Kidney (tissue), 14 donors: Measurements from ENCODE around the gene HNRNPH3. TPM values are rescaled to one million over a fixed set of nuclear protein-coding genes. Genes with fewer than 3 reads are reported as not detected.
A peak's percentile ranks its signal among the peaks of the same experiment; 100 is the strongest.

ENCODE experiments used
- DNase-seq, 5 donors: peaks; one replicate each; pipeline ENCODE4 v3.0.0-alpha.2; 2013 to 2020
- FAIRE-seq: peaks from 2 replicates; lab custom pipeline; 2012; peaks lifted over from hg19 to GRCh38; lab: Jason Lieb, UNC
- H3K27ac ChIP-seq, 2 donors: one replicate each; pipeline ENCODE4 v1.7.0; 2013; ENCODE audit warnings: low read depth in 2 of 2, low read length in 2 of 2, inconsistent platforms in 1 of 2
- H3K27me3 ChIP-seq: one replicate; pipeline ENCODE4 v1.7.1; 2013; ENCODE audit warnings: low read length, inconsistent platforms; ENCODE audit not compliant: control insufficient read depth, insufficient read depth
- H3K36me3 ChIP-seq, 3 donors: one replicate each; pipeline versions ENCODE4 v1.7.0 to v1.7.1; 2013; ENCODE audit warnings: low read length in 3 of 3, control low read depth in 1 of 3, inconsistent platforms in 1 of 3; ENCODE audit not compliant: insufficient read depth in 3 of 3, control insufficient read depth in 2 of 3
- H3K4me1 ChIP-seq, 3 donors: one replicate each; pipeline versions ENCODE4 v1.7.0 to v1.7.1; 2013; ENCODE audit warnings: low read length in 3 of 3, inconsistent platforms in 1 of 3, low read depth in 1 of 3; ENCODE audit not compliant: control insufficient read depth in 2 of 3, insufficient read depth in 2 of 3
- H3K4me3 ChIP-seq, 3 donors: one replicate each; pipeline versions ENCODE4 v1.7.0 to v1.8.1; 2013; ENCODE audit warnings: low read length in 3 of 3, control low read depth in 1 of 3, inconsistent platforms in 1 of 3
- H3K9ac ChIP-seq, 3 donors: one replicate each; pipeline versions ENCODE4 v1.7.0 to v1.7.1; 2013; ENCODE audit warnings: low read length in 3 of 3, control low read depth in 1 of 3, inconsistent platforms in 1 of 3
- H3K9me3 ChIP-seq, 3 donors: one replicate each; pipeline versions ENCODE4 v1.7.0 to v1.7.1; 2013; ENCODE audit warnings: low read length in 3 of 3, control low read depth in 1 of 3, inconsistent platforms in 1 of 3; ENCODE audit not compliant: control insufficient read depth in 2 of 3, insufficient read depth in 1 of 3
- intact Hi-C: fragments of 100-400 bp; cut with DNase I; formaldehyde crosslinking; loops from one replicate; pipeline ENCODE4 v1.11.1; 2022
- polyA plus RNA-seq: library from polyadenylated mRNA; stranded (reverse); fragments of 350-450 nt; fragmentation: Illumina TruSeq; extraction: RNeasy Lipid Tissue Mini Kit (QIAGEN cat#74804); gene quantifications from one replicate; pipeline ENCODE4 v1.2.3, GENCODE V29; 2014; ENCODE audit warnings: low read depth, low replicate concordance; ENCODE audit not compliant: insufficient read depth
- total RNA-seq: library from RNA; stranded (reverse); fragmentation: NEBNext Ultra II Directional; extraction: Animal tissue kit (Norgen Biotek cat#: 25700); gene quantifications from one replicate; pipeline ENCODE4 v1.2.1, GENCODE V29; 2021
- TF ChIP-seq, protein P1 (sequence below): IDR thresholded peaks from 3 replicates; pipeline ENCODE4 v1.5.1; 2012; ENCODE audit warnings: mild to moderate bottlenecking, moderate library complexity, borderline replicate concordance; ENCODE audit not compliant: insufficient read depth; ENCODE audit errors: extremely low read depth
- donor health status: control.
- donor health status: control.
- donor health status: control.
- donor health status: control.
- donor health status: control.
- donor health status: DM: yes; HTN: yes; CAD: no.
- donor health status: Normal renal cell carcinoma (clear cell type).

The HNRNPH3 gene
- total and polyA plus RNA-seq, 2 donors from 2014 or later = 114 to 119 TPM

DNA sequence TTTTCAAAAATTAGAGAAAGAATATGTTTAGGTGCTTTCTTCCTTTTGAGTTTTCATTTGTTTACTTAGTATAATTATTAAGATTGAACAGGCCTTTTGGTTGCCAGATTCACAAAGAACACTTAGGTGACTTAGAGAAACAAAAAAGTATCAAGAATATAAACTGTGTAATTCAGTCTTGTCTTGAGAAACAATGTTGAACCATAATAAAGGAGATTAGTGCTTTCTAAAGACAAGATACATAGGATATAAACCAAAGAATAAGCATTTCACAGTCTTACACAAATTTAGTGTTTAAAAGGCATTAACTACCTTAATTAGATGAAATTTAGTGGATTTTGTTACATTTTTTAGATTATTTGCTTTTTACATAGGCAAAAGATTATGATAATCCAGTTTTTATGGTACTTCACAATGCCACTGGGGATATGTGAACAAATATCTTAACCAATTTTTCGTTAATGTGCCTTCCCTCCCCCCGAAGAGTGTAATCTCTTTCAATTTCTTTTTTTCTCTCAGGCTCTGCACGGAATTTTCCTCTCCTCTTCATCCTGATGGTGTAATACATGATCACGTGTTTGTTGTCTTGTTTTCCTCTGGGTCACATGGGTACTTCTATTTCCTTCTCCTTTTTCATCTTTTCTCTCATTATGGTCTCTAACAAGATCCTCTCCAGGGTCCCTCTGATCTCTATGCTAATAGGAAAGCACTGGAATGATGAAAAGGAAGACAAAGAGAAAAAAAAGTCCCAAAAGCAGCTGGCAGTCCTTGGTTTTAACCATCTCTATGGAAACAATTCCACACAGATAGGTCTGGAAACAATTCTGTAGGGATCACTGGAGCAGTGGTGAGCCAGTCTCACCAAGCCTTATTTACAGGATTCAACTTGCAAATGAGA is 3.7 kb upstream of the HNRNPH3 start:
- H3K36me3 ChIP-seq = no peaks in the 10 kb centered on the region
- peak overlapping the region; percentile 71 to 86 for H3K27ac ChIP-seq
- no peak for FAIRE-seq
- intact Hi-C loops = no loop called here
- H3K9me3 ChIP-seq = no peaks in the 10 kb centered on the region
- TF ChIP-seq, protein P1, sequence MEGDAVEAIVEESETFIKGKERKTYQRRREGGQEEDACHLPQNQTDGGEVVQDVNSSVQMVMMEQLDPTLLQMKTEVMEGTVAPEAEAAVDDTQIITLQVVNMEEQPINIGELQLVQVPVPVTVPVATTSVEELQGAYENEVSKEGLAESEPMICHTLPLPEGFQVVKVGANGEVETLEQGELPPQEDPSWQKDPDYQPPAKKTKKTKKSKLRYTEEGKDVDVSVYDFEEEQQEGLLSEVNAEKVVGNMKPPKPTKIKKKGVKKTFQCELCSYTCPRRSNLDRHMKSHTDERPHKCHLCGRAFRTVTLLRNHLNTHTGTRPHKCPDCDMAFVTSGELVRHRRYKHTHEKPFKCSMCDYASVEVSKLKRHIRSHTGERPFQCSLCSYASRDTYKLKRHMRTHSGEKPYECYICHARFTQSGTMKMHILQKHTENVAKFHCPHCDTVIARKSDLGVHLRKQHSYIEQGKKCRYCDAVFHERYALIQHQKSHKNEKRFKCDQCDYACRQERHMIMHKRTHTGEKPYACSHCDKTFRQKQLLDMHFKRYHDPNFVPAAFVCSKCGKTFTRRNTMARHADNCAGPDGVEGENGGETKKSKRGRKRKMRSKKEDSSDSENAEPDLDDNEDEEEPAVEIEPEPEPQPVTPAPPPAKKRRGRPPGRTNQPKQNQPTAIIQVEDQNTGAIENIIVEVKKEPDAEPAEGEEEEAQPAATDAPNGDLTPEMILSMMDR = no peak
- H3K9ac ChIP-seq = peak overlapping the region in 2 of 3 donors; percentile 12 to 65
- H3K4me3 ChIP-seq = peak overlapping the region; percentile 1 to 48 (median 8)
- peaks cover 2 to 17% (median 7%) of the 10 kb centered on the region in 3 donors for H3K4me1 ChIP-seq
- peak in 2 of 5 donors; percentile 52 to 74 for DNase-seq
- H3K27me3 ChIP-seq = no peaks in the 10 kb centered on the region

DNA sequence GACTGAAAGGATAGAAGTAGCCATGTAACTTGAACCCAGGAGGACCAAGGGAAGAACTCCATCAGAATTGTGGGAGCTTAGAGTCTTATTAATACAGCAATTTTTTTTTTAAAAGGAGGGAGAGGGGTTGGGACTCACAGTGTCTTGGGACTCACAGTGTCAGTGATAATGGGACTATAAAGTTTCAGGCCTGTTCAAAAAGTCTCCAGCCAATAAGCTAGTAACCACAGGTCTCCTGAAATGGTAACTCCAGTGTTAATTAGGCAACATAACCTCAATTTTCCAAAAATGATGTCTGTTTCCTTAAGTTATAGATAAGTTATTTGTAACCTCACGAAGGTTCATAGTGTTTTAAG is 2.4 kb upstream of the HNRNPH3 start:
- DNase-seq (no peak), FAIRE-seq (no peak)
- Histone ChIP-seq H3K27me3 (no peaks in the 10 kb centered on the region), H3K27ac (peak overlapping the region in 1 of 2 donors; percentile 86), H3K4me3 (no peak overlapping the region), H3K4me1 (peaks cover 2 to 17% (median 7%) of the 10 kb centered on the region in 3 donors), H3K36me3 (no peaks in the 10 kb centered on the region), H3K9me3 (no peaks in the 10 kb centered on the region), H3K9ac (no peak overlapping the region)
- TF ChIP-seq, protein P1 = no peak
- intact Hi-C loops = no loop called here

DNA sequence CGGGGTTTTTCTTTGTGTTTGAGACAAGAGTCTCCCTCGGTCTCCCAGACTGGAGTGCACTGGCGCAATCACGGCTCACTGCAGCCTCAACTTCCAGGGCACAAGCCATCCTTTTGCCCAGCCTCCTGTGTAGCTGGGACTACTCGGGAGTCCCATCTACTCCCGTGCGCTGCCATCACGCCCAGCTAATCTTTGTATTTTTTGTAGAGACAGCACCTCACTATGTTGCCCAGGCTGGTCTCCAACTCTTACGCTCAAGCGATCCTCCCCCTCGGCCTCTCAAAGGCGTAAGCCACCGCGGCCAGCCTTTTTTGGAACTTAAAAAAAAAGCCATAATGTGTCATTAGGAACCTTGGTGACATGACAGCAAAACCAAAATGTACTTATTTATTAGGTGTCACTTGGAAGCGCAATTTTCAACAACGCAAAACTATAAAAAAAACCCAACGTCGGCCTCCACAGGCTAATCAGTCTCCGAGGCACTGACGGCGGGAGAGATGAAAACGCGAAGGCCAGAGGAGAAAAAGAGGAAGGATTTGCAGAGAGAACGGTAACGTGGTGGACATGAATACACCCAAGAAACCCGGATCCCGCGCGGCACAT is 911 bp upstream of the HNRNPH3 start:
- intact Hi-C loops = no loop called here
- DNase-seq = peak; percentile 29 to 74 (median 68)
- FAIRE-seq = no peak
- Histone ChIP-seq H3K9me3 (no peaks in the 10 kb centered on the region), H3K27me3 (no peaks in the 10 kb centered on the region), H3K36me3 (no peaks in the 10 kb centered on the region), H3K4me3 (peak overlapping the region; percentile 95 to 96 (median 95)), H3K27ac (peak overlapping the region; percentile 99 to 100), H3K9ac (peak overlapping the region; percentile 94 to 99 (median 98)), H3K4me1 (peaks cover 2 to 17% (median 10%) of the 10 kb centered on the region in 3 donors)
- TF ChIP-seq, protein P1 = no peak
